MM.1S (cell line): Measurements from ENCODE around the gene PCDHB9.
"Not testable (repeated sequence)": the region's sequence is repeated elsewhere in the genome, so short reads cannot be mapped to it uniquely, and the experiment has no call there.

Experiments
- DNase-seq: peaks from one replicate; pipeline ENCODE4 v3.0.0-alpha.2; 2015
- H2AFZ ChIP-seq: fragments of 300-600 bp; sonication (generic); 2 replicates; pipeline ENCODE4 v1.6.0; 2016; ENCODE audit warnings: antibody characterized with exemption, low read length
- H3F3A ChIP-seq: fragments of 300-600 bp; sonication (generic); 2 replicates; pipeline ENCODE4 v1.6.1; 2016; ENCODE audit warnings: mild to moderate bottlenecking, antibody characterized with exemption, low read length, moderate library complexity, mixed read lengths; ENCODE audit not compliant: insufficient read depth
- H3K27ac ChIP-seq: fragments of 300-600 bp; sonication (generic); 2 replicates; pipeline ENCODE4 v1.5.1; 2016; ENCODE audit warnings: mild to moderate bottlenecking, low read length
- H3K27me3 ChIP-seq: fragments of 300-600 bp; sonication (generic); replicated peaks from 2 replicates; pipeline ENCODE4 v1.6.0; 2016; ENCODE audit warnings: low read length; ENCODE audit not compliant: insufficient read depth
- H3K36me3 ChIP-seq: fragments of 300-600 bp; sonication (generic); replicated peaks from 2 replicates; pipeline ENCODE4 v1.6.1; 2016; ENCODE audit warnings: mild to moderate bottlenecking, low read length, mixed read lengths; ENCODE audit not compliant: insufficient read depth
- H3K4me1 ChIP-seq: fragments of 300-600 bp; sonication (generic); 2 replicates; pipeline ENCODE4 v1.6.1; 2016; ENCODE audit warnings: low read length, mixed read lengths
- H3K4me2 ChIP-seq: fragments of 300-600 bp; sonication (generic); 2 replicates; pipeline ENCODE4 v1.6.0; 2016; ENCODE audit warnings: low read depth, low read length
- H3K4me3 ChIP-seq: fragments of 300-600 bp; sonication (generic); 2 replicates; pipeline ENCODE4 v1.5.1; 2016; ENCODE audit warnings: low read length, mixed read lengths
- H3K79me2 ChIP-seq: fragments of 300-600 bp; sonication (generic); 2 replicates; pipeline ENCODE4 v1.6.1; 2016; ENCODE audit warnings: mixed run types, low read length, mixed read lengths
- H3K9ac ChIP-seq: fragments of 300-600 bp; sonication (generic); 2 replicates; pipeline ENCODE4 v1.6.1; 2016; ENCODE audit warnings: low read length, mixed read lengths
- H3K9me2 ChIP-seq: fragments of 300-600 bp; sonication (generic); replicated peaks from 2 replicates; pipeline ENCODE4 v1.6.1; 2016; ENCODE audit warnings: mild to moderate bottlenecking, low read length, mixed read lengths; ENCODE audit not compliant: insufficient read depth
- H3K9me3 ChIP-seq: fragments of 300-600 bp; sonication (generic); replicated peaks from 2 replicates; pipeline ENCODE4 v1.6.1; 2016; ENCODE audit warnings: mild to moderate bottlenecking, low read length, mixed read lengths; ENCODE audit not compliant: insufficient read depth
- H4K20me1 ChIP-seq: fragments of 300-600 bp; sonication (generic); 2 replicates; pipeline ENCODE4 v1.6.1; 2016; ENCODE audit warnings: mild to moderate bottlenecking, low read length, moderate library complexity, mixed read lengths; ENCODE audit not compliant: insufficient read depth
- CTCF ChIP-seq: fragments of 300-600 bp; sonication (generic); IDR thresholded peaks from 2 replicates; pipeline ENCODE4 v1.5.1; 2016; ENCODE audit warnings: antibody characterized with exemption, low read length, mixed read lengths
- EZH2 ChIP-seq: fragments of 300-600 bp; sonication (generic); optimal IDR thresholded peaks from 2 replicates; pipeline ENCODE3; 2017; ENCODE audit warnings: low read depth, mild to moderate bottlenecking, antibody characterized with exemption, low read length, mixed read lengths
- EZH2phosphoT487 ChIP-seq: fragments of 300-600 bp; sonication (generic); IDR thresholded peaks from 2 replicates; pipeline ENCODE4 v1.6.1; 2018; ENCODE audit warnings: antibody characterized with exemption, low read length

The PCDHB9 gene

GRCh38 chr5:141216035-141216434 lies 29.1 kb downstream of the PCDHB9 start:
- H3K9me2 ChIP-seq, H3K4me1 ChIP-seq, H2AFZ ChIP-seq, H3K36me3 ChIP-seq, H3F3A ChIP-seq, H3K9me3 ChIP-seq, H4K20me1 ChIP-seq, H3K79me2 ChIP-seq, H3K27ac ChIP-seq, DNase-seq, H3K9ac ChIP-seq, H3K4me3 ChIP-seq, H3K4me2 ChIP-seq, H3K27me3 ChIP-seq: not testable (repeated sequence)

GRCh38 chr5:141223112-141223783 lies 36.3 kb downstream of the PCDHB9 start, which contains the start of gene PCDHB14:
TSS of gene PCDHB14 (plus strand) at chr5:141223343. CDS start at chr5:141223506, 163 bp downstream.
- Histone ChIP-seq H3K36me3 (no peaks in the 10 kb centered on the region), H3F3A (no peaks in the 10 kb centered on the region), H3K27ac (no peak within 1 kb of the TSS), H3K9me2 (no peaks in the 10 kb centered on the region), H3K4me3 (peak within 1 kb of the TSS; percentile 65), H3K4me1 (no peaks in the 10 kb centered on the region), H3K9me3 (no peaks in the 10 kb centered on the region), H2AFZ (peak within 1 kb of the TSS; percentile 94), H3K79me2 (no peaks in the 10 kb centered on the region), H3K27me3 (no peaks in the 10 kb centered on the region), H3K9ac (peak within 1 kb of the TSS; percentile 34; the same call in 1 of the 2 replicates), H3K4me2 (peak within 1 kb of the TSS; percentile 90), H4K20me1 (no peaks in the 10 kb centered on the region)
- peak; percentile 75 for DNase-seq
- TF ChIP-seq EZH2 (no peak), CTCF (peak; percentile 61), EZH2phosphoT487 (no peak)

- H3K4me3 ChIP-seq = not testable (repeated sequence)
Observed at GRCh38 chr5:141224844-141225243, 37.9 kb downstream of the PCDHB9 start.

GRCh38 chr5:141225421-141225820 lies 38.5 kb downstream of the PCDHB9 start:
- H3F3A ChIP-seq, H3K27ac ChIP-seq, H3K79me2 ChIP-seq, H3K9me3 ChIP-seq, H3K36me3 ChIP-seq, H3K27me3 ChIP-seq, H3K9me2 ChIP-seq, H3K4me1 ChIP-seq, H4K20me1 ChIP-seq, DNase-seq, H2AFZ ChIP-seq, H3K4me3 ChIP-seq, H3K4me2 ChIP-seq, H3K9ac ChIP-seq: not testable (repeated sequence)

More at GRCh38 chr5:141224844-141225243, 37.9 kb downstream of the PCDHB9 start:
- H3F3A ChIP-seq, H3K9me2 ChIP-seq, H2AFZ ChIP-seq, H3K4me2 ChIP-seq, H4K20me1 ChIP-seq, H3K36me3 ChIP-seq, H3K27me3 ChIP-seq, H3K9ac ChIP-seq, DNase-seq, H3K79me2 ChIP-seq, H3K9me3 ChIP-seq, H3K27ac ChIP-seq, H3K4me1 ChIP-seq: not testable (repeated sequence)
